SK-N-SH treated with all-trans-retinoic acid at 6 μM for 48 hours (cell line): Measurements from ENCODE around the gene CYP19A1.

ENCODE experiments used
- ATAC-seq: fragments of 200-7000 bp; cut with Tn5 transposase; 3 replicates; pipeline ENCODE4 v1.9.1; 2020; ENCODE audit warnings: mild to moderate bottlenecking, moderate library complexity
- ARNTL ChIP-seq: fragments of 450-650 bp; formaldehyde crosslinking; IDR thresholded peaks from 2 replicates; pipeline ENCODE4 v1.5.0; 2020; ENCODE audit warnings: low read depth, mild to moderate bottlenecking, moderate library complexity, borderline replicate concordance
- BACH2 ChIP-seq: fragments of 250-450 bp; sonication (Bioruptor Pico); IDR thresholded peaks from 2 replicates; pipeline ENCODE4 v1.9.0; 2021; ENCODE audit warnings: mild to moderate bottlenecking, borderline replicate concordance
- CSDC2 ChIP-seq: fragments of 250-450 bp; sonication (Bioruptor Pico); IDR thresholded peaks from 2 replicates; pipeline ENCODE4 v1.5.0; 2020; ENCODE audit warnings: mild to moderate bottlenecking, moderate library complexity
- ESRRG ChIP-seq: fragments of 250-450 bp; sonication (Bioruptor Pico); IDR thresholded peaks from 2 replicates; pipeline ENCODE4 v1.6.1; 2021; ENCODE audit warnings: mild to moderate bottlenecking
- GLIS3 ChIP-seq: fragments of 250-450 bp; sonication (Bioruptor Pico); IDR thresholded peaks from 2 replicates; pipeline ENCODE4 v1.5.0; 2020; ENCODE audit warnings: mild to moderate bottlenecking, moderate library complexity
- ISL1 ChIP-seq: fragments of 250-450 bp; sonication (Bioruptor Pico); IDR thresholded peaks from 2 replicates; pipeline ENCODE4 v2.1.2; 2022; ENCODE audit warnings: mild to moderate bottlenecking, moderate library complexity
- OSR1 ChIP-seq: fragments of 250-450 bp; sonication (Bioruptor Pico); IDR thresholded peaks from 2 replicates; pipeline ENCODE4 v1.8.0; 2022; ENCODE audit warnings: moderate library complexity, mild to moderate bottlenecking, inconsistent platforms
- PPARA ChIP-seq: fragments of 250-450 bp; sonication (Bioruptor Pico); IDR thresholded peaks from 2 replicates; pipeline ENCODE4 v1.5.0; 2020; ENCODE audit warnings: mild to moderate bottlenecking, borderline replicate concordance
- RARB ChIP-seq: fragments of 250-450 bp; sonication (Bioruptor Pico); IDR thresholded peaks from 2 replicates; pipeline ENCODE4 v1.8.0; 2021; ENCODE audit warnings: mild to moderate bottlenecking, moderate library complexity
- SNAI2 ChIP-seq: fragments of 250-450 bp; sonication (Bioruptor Pico); IDR thresholded peaks from 2 replicates; pipeline ENCODE4 v1.5.0; 2020; ENCODE audit warnings: mild to moderate bottlenecking, moderate library complexity
- TOX ChIP-seq: fragments of 250-450 bp; sonication (Bioruptor Pico); IDR thresholded peaks from 2 replicates; pipeline ENCODE4 v1.8.0; 2021; ENCODE audit warnings: mild to moderate bottlenecking, moderate library complexity, borderline replicate concordance
- ZC3H10 ChIP-seq: fragments of 250-450 bp; sonication (Bioruptor Pico); IDR thresholded peaks from 2 replicates; pipeline ENCODE4 v1.5.1; 2021; ENCODE audit warnings: mild to moderate bottlenecking, moderate library complexity
- ZFP3 ChIP-seq: fragments of 250-450 bp; sonication (Bioruptor Pico); IDR thresholded peaks from 2 replicates; pipeline ENCODE4 v1.5.0; 2020; ENCODE audit warnings: mild to moderate bottlenecking, moderate library complexity
- ZFP30 ChIP-seq: fragments of 450-650 bp; formaldehyde crosslinking; IDR thresholded peaks from 2 replicates; pipeline ENCODE4 v1.5.0; 2022; ENCODE audit warnings: mild to moderate bottlenecking, moderate library complexity
- ZNF565 ChIP-seq: fragments of 450-650 bp; formaldehyde crosslinking; conservative IDR thresholded peaks from 2 replicates; pipeline ENCODE4 v1.5.0; 2020; ENCODE audit warnings: low read depth, mild to moderate bottlenecking, moderate library complexity
- ZNF70 ChIP-seq: fragments of 450-650 bp; formaldehyde crosslinking; IDR thresholded peaks from 2 replicates; pipeline ENCODE4 v1.5.0; 2020; ENCODE audit warnings: mild to moderate bottlenecking, moderate library complexity
- ZNF8 ChIP-seq: fragments of 450-650 bp; formaldehyde crosslinking; IDR thresholded peaks from 2 replicates; pipeline ENCODE4 v1.5.0; 2020; ENCODE audit warnings: mild to moderate bottlenecking, moderate library complexity
- TF ChIP-seq, protein P1 (sequence below): fragments of 250-450 bp; sonication (Bioruptor Pico); IDR thresholded peaks from 2 replicates; pipeline ENCODE4 v1.5.1; 2020; ENCODE audit warnings: low read depth, mild to moderate bottlenecking, moderate library complexity
- TF ChIP-seq, protein P2 (sequence below): fragments of 250-450 bp; sonication (Bioruptor Pico); IDR thresholded peaks from 2 replicates; pipeline ENCODE4 v1.5.0; 2020; ENCODE audit warnings: mild to moderate bottlenecking, moderate library complexity
- TF ChIP-seq, protein P3 (sequence below): fragments of 250-450 bp; sonication (Bioruptor Pico); IDR thresholded peaks from 2 replicates; pipeline ENCODE4 v1.8.0; 2020; ENCODE audit warnings: mild to moderate bottlenecking, moderate library complexity, borderline replicate concordance
- TF ChIP-seq, protein P4 (sequence below): fragments of 250-450 bp; sonication (Bioruptor Pico); IDR thresholded peaks from 2 replicates; pipeline ENCODE4 v1.8.0; 2021; ENCODE audit warnings: low read depth, mild to moderate bottlenecking, moderate library complexity, borderline replicate concordance
- TF ChIP-seq, protein P5 (sequence below): fragments of 250-450 bp; sonication (Bioruptor Pico); IDR thresholded peaks from 2 replicates; pipeline ENCODE4 v1.5.1; 2021; ENCODE audit warnings: mild to moderate bottlenecking, moderate library complexity

Gene CYP19A1

DNA sequence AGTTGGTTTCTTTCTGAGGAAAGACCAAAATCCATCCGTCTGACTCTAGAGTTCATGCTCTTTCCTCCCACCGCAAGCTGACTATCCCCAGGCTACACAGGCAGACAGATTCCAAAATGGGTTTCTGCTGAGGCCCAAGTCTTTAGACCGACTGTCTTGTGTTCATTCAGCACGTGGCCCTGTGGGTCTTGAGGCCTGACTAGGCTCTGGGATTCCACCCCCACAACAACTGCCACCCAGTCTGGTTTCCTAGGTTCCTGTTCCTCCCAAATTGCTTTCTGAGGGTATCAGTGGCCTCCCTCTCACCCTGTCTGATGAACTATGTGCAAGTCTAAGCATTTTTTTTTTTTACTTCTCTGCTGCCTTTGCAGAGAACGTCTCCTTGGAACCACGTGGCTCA lies 67.7 kb downstream of the CYP19A1 start:
- ATAC-seq = no peak
- TF ChIP-seq ZNF8 (CRISPR knock-in tag) (no peak), PPARA (CRISPR knock-in tag) (no peak), BACH2 (no peak)
- TF ChIP-seq, all 23 proteins: peak for 0

DNA sequence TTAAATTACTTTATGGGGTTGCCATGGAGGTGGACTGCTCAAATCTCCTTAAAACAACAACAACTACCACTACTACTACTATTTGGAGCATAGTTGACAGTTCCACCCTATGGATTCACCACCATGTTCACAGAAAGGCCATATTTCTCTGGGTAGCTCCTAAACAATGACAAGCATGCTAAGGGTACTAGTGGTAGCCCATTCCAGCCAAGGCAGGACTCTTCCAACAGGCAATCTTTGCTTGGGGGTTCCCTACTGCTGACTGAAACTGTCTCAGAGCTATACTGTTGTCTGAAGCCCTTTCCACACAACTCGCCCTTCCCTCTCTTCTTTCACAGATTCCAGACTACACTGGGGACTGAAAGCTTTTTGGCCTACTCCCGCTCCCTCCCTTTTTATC lies 68.9 kb downstream of the CYP19A1 start:
- no peak for TF ChIP-seq CSDC2 (CRISPR knock-in tag)
- no peak for ATAC-seq

DNA sequence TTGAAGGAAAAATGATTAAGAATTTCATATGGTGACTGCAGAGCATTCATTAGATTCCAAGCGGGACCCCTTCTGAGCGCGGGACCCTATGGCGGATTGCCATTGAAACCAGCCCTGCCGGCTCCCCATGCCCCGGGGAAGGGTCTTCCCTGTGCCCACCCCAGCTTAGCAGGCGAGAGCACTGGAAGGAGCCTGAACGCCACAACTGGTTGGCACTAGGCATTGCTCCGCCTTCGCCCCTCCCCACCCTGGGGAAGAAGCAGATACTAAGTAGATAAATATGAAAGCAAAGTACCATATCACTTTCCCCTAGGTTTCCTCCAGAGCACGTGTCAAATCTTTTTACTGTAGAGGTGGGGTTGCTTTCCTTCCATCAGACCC lies 70.7 kb downstream of the CYP19A1 start:
- TF ChIP-seq CSDC2 (CRISPR knock-in tag) (no peak), SNAI2 (CRISPR knock-in tag) (no peak), ZNF8 (CRISPR knock-in tag) (no peak), ZNF565 (CRISPR knock-in tag) (no peak), ARNTL (no peak), ZNF70 (no peak), TOX (CRISPR knock-in tag) (no peak), ESRRG (CRISPR knock-in tag) (no peak), ISL1 (CRISPR knock-in tag) (no peak), ZC3H10 (CRISPR knock-in tag) (no peak), OSR1 (CRISPR knock-in tag) (no peak), GLIS3 (CRISPR knock-in tag) (no peak), BACH2 (no peak), ZFP30 (no peak), RARB (CRISPR knock-in tag) (no peak)
- TF ChIP-seq, protein P1, sequence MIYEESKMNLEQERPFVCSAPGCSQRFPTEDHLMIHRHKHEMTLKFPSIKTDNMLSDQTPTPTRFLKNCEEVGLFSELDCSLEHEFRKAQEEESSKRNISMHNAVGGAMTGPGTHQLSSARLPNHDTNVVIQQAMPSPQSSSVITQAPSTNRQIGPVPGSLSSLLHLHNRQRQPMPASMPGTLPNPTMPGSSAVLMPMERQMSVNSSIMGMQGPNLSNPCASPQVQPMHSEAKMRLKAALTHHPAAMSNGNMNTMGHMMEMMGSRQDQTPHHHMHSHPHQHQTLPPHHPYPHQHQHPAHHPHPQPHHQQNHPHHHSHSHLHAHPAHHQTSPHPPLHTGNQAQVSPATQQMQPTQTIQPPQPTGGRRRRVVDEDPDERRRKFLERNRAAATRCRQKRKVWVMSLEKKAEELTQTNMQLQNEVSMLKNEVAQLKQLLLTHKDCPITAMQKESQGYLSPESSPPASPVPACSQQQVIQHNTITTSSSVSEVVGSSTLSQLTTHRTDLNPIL (CRISPR knock-in tag) = no peak
- TF ChIP-seq, protein P2, sequence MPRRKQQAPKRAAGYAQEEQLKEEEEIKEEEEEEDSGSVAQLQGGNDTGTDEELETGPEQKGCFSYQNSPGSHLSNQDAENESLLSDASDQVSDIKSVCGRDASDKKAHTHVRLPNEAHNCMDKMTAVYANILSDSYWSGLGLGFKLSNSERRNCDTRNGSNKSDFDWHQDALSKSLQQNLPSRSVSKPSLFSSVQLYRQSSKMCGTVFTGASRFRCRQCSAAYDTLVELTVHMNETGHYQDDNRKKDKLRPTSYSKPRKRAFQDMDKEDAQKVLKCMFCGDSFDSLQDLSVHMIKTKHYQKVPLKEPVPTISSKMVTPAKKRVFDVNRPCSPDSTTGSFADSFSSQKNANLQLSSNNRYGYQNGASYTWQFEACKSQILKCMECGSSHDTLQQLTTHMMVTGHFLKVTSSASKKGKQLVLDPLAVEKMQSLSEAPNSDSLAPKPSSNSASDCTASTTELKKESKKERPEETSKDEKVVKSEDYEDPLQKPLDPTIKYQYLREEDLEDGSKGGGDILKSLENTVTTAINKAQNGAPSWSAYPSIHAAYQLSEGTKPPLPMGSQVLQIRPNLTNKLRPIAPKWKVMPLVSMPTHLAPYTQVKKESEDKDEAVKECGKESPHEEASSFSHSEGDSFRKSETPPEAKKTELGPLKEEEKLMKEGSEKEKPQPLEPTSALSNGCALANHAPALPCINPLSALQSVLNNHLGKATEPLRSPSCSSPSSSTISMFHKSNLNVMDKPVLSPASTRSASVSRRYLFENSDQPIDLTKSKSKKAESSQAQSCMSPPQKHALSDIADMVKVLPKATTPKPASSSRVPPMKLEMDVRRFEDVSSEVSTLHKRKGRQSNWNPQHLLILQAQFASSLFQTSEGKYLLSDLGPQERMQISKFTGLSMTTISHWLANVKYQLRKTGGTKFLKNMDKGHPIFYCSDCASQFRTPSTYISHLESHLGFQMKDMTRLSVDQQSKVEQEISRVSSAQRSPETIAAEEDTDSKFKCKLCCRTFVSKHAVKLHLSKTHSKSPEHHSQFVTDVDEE (CRISPR knock-in tag) = no peak
- TF ChIP-seq, protein P3, sequence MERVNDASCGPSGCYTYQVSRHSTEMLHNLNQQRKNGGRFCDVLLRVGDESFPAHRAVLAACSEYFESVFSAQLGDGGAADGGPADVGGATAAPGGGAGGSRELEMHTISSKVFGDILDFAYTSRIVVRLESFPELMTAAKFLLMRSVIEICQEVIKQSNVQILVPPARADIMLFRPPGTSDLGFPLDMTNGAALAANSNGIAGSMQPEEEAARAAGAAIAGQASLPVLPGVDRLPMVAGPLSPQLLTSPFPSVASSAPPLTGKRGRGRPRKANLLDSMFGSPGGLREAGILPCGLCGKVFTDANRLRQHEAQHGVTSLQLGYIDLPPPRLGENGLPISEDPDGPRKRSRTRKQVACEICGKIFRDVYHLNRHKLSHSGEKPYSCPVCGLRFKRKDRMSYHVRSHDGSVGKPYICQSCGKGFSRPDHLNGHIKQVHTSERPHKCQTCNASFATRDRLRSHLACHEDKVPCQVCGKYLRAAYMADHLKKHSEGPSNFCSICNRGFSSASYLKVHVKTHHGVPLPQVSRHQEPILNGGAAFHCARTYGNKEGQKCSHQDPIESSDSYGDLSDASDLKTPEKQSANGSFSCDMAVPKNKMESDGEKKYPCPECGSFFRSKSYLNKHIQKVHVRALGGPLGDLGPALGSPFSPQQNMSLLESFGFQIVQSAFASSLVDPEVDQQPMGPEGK (CRISPR knock-in tag) = no peak
- TF ChIP-seq, protein P4, sequence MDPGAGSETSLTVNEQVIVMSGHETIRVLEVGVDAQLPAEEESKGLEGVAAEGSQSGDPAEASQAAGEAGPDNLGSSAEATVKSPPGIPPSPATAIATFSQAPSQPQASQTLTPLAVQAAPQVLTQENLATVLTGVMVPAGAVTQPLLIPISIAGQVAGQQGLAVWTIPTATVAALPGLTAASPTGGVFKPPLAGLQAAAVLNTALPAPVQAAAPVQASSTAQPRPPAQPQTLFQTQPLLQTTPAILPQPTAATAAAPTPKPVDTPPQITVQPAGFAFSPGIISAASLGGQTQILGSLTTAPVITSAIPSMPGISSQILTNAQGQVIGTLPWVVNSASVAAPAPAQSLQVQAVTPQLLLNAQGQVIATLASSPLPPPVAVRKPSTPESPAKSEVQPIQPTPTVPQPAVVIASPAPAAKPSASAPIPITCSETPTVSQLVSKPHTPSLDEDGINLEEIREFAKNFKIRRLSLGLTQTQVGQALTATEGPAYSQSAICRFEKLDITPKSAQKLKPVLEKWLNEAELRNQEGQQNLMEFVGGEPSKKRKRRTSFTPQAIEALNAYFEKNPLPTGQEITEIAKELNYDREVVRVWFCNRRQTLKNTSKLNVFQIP (CRISPR knock-in tag) = no peak
- TF ChIP-seq, protein P5, sequence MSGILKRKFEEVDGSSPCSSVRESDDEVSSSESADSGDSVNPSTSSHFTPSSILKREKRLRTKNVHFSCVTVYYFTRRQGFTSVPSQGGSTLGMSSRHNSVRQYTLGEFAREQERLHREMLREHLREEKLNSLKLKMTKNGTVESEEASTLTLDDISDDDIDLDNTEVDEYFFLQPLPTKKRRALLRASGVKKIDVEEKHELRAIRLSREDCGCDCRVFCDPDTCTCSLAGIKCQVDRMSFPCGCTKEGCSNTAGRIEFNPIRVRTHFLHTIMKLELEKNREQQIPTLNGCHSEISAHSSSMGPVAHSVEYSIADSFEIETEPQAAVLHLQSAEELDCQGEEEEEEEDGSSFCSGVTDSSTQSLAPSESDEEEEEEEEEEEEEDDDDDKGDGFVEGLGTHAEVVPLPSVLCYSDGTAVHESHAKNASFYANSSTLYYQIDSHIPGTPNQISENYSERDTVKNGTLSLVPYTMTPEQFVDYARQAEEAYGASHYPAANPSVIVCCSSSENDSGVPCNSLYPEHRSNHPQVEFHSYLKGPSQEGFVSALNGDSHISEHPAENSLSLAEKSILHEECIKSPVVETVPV (CRISPR knock-in tag) = no peak
- TF ChIP-seq, all 23 proteins: peak for 0
- no peak for ATAC-seq

DNA sequence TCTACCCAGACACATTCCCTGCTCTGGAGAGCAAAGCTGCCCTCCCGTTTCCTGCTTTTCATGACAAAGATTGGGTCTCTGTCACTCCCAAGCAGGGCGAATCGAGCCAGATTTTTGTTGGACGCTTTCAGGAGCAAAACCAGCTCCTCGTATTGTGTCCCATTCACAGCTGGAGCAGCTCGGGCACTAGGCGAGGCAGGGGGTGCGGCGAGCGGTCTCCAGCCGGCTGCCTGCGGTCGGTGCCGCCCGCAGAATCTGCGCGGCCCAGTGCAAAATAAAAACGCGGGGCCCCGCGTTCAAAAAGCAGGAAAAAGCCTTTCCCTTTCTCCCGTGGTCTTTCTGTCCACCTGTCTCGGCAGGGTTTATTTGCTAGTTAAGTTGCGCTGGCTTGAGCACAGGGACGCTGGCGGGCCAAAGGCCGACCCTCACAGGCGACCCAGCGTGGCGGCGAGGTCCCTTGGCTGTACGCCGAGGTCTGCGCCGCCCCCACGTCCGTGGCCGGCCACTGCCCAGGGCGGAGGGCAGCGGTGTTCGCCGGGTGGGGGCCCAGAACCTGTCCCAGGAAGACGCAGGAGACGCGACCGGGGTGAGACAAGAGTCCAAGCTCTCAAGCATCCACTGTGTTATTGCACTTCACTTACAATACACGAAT lies 71.2 kb downstream of the CYP19A1 start:
- ATAC-seq = no peak

More for the DNA sequence above, 71.2 kb downstream of the CYP19A1 start:
- TF ChIP-seq, protein P1 (CRISPR knock-in tag) = no peak
- TF ChIP-seq TOX (CRISPR knock-in tag) (no peak), ARNTL (no peak), ZNF70 (no peak), PPARA (CRISPR knock-in tag) (no peak), SNAI2 (CRISPR knock-in tag) (no peak), BACH2 (no peak), ZNF8 (CRISPR knock-in tag) (no peak), OSR1 (CRISPR knock-in tag) (no peak), ZNF565 (CRISPR knock-in tag) (no peak), ISL1 (CRISPR knock-in tag) (no peak), ESRRG (CRISPR knock-in tag) (no peak), ZFP30 (no peak), ZFP3 (CRISPR knock-in tag) (no peak)
- TF ChIP-seq, protein P5 (CRISPR knock-in tag) = no peak
- TF ChIP-seq, all 23 proteins: peak for 0
